A549 (cell line): ENCODE measurements around the gene NR2C1.

Experiments
- MYC ChIP-seq: IDR thresholded peaks from 2 replicates; pipeline ENCODE4 v1.6.1; 2012; ENCODE audit warnings: mild to moderate bottlenecking, inconsistent platforms, low read length, improper control_type of control experiment, borderline replicate concordance
- POLR2A ChIP-seq: IDR thresholded peaks from 2 replicates; pipeline ENCODE4 v1.6.1; 2012; ENCODE audit warnings: mild to moderate bottlenecking, low read length

DNA sequence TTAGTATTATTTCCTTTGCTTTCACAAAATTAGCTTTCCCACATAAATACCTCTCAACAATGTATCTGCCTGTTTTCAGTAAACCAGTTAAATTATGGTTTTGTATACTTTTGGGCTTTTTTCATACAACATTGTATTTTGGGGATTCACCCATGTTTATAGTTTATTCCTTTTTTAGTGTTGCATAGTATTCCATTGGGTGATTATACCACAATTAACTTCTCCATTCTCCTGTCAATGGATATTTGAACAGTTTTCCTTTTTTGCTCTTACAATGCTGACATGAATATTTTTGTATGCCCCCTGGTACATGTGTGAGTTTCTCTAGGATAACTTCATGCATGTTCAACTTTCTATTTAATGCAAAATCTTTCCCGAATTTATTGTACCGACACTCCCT lies 57.3 kb downstream of the NR2C1 start:
- TF ChIP-seq MYC, result no peak
- no peak for TF ChIP-seq POLR2A
